RCC 7860 (cell line): ENCODE measurements around the gene SLC25A51.

Experiments used
- DNase-seq: peaks from one replicate; pipeline ENCODE4 v3.0.0-alpha.2; 2015; ENCODE audit warnings: low spot score
- FAIRE-seq: peaks from 2 replicates; lab custom pipeline; 2012; peaks lifted over from hg19 to GRCh38; lab: Jason Lieb, UNC

The SLC25A51 gene, protein sequence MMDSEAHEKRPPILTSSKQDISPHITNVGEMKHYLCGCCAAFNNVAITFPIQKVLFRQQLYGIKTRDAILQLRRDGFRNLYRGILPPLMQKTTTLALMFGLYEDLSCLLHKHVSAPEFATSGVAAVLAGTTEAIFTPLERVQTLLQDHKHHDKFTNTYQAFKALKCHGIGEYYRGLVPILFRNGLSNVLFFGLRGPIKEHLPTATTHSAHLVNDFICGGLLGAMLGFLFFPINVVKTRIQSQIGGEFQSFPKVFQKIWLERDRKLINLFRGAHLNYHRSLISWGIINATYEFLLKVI

DNA sequence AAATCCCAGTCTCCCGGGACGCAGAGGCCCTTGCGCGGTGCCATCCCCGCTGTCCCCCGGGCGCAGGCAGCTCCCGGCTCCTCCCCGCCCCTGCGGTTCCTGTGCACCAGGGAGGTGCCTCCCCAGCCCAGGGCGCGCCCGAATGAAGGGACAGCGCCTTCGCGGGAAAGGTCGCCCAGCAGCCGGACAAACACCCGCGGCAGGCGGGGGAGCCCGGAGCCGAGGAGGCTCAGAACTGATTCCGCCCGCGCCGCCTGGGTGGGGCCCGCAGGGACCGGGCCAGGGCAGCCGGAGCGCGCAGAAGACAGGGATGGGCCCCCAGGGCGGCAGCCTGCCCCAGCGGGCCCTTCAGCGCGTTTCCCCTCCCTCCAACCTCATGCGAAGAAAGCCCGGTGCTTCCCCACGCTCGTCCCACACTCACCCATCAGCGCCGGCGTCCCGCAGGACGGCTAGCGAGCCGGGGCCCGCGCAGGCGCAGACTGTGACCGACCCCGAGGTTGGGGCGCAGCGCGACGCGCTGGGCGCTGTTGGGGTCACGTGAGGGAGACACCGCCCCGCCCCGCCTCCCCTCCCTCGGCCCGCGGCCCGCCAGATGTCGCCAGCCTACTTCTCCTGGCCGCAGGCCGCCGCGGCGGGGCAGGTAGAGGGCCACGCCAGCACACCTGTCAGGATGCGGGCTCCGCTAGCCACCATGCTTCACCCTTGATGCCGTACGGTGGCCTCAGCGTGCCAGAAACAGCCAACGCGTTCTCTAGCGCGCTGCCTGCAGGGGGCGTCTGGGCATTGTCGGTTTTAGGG lies at the start of gene SLC25A51:
SLC25A51 (minus strand) TSS at position 481 of the 798 bp plus-strand sequence. CDS start 15,577 bp downstream, outside the sequence.
- DNase-seq (peak; percentile 71), FAIRE-seq (no peak)

DNA sequence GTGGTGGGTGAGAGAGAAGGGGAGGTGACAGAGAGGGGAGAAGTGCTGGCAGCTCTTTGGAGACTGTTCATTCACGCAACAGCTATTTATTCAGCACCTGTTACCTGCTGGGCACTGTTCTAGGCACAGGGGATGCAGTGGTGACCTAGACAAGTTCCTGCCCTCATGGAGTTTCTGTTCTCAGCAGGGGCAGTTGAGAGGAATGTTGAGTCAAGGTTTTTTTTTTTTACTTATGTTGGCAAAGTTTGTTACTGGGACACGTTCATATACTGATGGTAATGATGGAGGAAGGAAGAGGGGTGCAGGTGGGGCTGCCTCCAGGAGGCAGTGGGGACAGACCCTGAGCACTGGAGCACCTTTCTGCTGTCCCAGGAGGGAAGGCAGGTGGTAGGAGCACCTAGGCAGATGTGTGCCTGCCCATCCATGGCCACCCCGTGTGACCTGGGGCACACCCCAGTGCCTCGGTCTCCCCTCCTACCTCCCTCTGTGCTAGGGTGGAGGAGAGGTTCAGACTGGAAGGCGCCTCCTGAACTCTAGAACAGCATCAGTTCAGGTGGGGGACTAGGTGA lies 49.4 kb upstream of the SLC25A51 start:
- FAIRE-seq, result no peak

DNA sequence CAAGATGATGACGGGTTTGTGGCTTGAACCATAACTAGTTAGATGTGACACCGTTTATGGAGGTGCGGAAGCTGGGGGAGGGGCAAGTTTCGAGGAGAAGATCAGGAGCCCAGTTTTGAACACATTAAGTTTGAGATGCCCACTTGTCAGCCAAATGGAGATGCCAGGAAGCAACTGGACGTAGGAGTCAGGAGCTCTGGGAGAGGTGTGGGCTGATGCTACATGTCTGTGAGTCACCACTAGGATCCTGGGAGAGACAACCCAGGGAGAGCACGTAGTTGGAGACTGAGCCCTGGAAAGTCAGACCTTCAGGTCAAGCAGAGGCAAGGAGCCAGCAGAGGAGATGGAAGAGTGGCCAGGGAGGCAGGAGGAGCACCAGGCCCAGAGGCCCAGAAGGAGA lies 48.8 kb upstream of the SLC25A51 start:
- peak; percentile 92 for FAIRE-seq
- peak; percentile 96 for DNase-seq

More for the DNA sequence above, 49.4 kb upstream of the SLC25A51 start:
- peak; percentile 53 for DNase-seq

DNA sequence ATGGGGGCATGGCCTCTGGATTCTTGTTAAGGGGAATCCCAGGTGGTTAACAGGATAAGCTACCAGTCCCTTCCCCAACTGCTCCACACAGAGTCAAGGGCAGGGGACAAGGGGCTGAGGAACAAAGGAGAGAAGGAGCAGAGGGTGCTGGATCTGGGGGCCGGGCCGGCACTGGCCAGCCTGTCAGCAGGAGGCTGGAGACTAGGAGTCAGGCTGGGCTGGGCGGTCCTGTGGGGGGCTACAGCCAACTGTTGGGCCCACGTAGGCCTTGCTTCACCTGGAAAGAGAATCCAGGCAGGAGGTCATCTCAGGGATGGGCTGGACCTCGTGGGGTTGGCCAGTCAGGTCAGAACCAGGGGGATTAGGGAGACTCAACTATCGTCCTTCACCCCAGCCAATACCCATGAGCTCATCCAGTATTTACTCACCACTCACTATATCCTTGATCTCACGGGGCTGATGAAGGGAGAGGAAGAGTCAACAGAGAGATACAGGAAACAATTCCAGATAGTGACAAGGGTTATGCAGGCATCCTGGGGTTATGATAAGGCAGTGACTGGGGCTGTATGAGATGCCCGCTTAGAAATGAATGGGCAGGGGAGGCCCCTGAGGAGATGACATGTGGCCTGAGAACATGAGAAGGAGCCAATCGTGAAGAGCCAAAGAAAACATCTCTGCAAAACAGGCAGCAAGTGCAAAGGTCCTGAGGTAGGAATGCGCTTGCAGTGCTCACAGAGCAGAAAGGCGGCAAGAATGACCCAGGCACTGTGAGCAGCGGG lies 47.9 kb upstream of the SLC25A51 start:
- no peak for FAIRE-seq
- DNase-seq, result peak; percentile 60

DNA sequence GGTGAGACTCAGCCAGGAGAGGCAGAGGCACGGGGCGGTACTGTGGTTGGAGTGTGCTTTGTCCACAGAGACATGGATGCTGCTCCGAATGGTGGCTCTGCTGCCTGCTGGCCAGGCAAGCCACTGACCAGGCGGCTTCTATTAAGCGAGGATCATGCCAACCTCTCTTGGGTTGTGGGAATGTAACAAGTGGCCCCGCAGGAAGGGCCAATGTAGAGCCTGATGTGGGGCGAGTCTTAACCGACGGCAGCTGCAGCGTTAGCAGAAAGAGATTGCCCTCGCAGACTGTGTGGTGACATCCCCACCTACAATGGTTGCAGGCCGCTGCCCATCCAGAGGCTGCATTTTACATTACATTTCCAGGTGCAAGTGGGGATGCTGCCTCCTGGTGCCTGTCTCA lies 46.6 kb upstream of the SLC25A51 start:
- DNase-seq (no peak), FAIRE-seq (no peak)

DNA sequence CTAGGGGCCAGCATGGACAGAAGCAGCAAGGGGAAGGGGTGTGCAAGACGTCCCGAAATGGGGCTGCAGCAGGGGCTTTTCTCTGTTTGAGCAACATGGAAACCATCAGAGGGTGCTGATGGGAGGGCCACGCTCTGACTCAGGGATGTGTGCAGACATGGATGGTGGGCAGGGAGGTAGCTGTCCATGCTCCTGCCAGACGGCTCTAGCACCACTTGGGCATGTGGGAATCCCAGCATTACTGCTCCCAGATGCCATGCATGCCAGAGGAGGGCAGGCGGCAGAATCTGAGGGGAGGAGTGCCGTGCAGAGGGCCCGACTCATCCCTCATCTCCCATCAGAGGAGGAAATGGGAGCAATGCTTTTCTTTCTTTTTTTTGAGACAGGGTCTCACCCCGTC lies 45.6 kb upstream of the SLC25A51 start:
- DNase-seq (peak; percentile 67), FAIRE-seq (no peak)

DNA sequence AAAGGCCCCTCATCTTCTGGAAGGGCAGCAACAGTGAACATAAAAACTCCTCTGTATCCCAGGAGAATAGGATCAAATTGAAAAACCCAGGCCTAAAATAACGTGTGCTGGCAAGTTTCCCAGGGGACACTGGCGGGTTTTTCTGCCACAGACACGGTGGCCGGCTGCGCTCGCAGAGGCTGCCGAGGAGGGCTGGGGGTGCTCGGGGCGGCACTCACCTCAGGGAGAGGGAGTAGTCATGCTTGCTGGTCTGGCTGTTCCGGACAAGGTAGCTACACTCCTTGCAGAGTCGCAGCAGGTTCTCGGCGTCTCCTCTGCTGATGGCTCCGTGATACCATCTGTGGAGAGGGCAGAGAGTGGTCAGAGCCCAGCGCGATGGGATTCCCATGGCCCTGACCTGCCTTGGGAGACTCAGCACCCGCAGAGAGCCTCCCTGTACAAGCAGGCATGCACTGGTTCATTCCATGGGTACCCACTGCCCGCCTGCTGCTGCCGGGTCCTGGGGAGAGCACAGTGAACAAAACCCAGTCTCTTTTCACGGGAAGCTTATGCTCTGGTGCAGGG lies 44.6 kb upstream of the SLC25A51 start:
- FAIRE-seq (no peak), DNase-seq (no peak)

DNA sequence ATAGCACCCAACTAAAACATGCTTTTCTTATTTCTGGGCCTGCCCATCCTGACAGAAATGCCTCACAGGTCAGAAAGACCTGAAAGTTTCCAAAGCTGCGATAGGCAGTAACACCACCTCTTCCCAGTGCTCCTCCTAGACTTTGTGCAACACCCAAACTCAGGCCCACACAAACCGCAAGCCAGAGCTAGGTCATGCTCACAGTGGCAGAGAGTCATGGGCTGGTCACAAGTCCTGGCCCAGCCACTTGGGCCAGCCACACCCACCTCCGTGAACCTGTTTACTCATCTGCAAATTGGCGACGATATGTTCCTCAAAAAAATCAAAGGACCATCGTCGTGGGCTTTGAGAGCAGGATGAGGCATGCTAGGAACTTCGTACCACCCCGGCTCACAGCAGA lies 44.0 kb upstream of the SLC25A51 start:
- FAIRE-seq (peak; percentile 20), DNase-seq (peak; percentile 58)

DNA sequence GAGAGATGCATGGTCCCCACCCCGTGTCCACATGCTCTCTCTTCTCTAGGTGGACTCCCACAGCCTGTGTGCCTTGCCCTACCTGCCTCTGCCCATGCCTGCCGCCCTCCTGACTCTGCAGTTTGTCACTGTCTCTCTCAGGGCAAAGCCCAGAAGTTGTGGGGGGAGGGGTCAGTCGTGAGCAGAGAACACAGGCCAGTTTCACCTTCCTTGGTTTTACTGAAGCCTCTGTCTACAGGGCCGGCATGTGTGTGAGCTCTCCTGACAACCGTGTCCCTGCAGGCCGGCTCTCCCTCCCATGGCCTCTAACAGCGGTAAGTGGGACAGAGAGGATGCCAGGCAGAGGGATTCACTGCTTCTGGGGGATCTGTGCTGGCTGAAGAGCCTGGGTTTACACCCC lies 43.5 kb upstream of the SLC25A51 start:
- FAIRE-seq (no peak), DNase-seq (no peak)

DNA sequence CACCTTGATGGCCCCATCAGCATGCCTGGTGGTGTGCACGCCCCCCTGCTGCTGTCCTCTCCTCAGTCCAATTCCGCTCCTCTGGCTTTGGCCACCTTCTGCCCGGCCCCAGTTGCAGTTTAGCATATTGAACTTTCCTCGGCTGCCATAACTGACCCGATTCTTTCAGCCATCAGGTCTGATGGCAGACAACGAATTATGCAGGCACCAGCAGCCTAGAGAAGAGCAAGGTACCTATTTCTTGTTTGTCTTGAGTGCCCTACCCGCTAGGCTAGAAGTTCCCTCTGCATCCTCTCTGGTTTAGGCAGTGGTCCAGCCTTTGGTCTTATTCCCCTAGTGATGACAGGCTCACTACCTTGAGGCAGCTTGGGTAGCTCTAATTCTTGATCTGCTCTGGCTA lies 43.0 kb upstream of the SLC25A51 start:
- DNase-seq (no peak), FAIRE-seq (no peak)

DNA sequence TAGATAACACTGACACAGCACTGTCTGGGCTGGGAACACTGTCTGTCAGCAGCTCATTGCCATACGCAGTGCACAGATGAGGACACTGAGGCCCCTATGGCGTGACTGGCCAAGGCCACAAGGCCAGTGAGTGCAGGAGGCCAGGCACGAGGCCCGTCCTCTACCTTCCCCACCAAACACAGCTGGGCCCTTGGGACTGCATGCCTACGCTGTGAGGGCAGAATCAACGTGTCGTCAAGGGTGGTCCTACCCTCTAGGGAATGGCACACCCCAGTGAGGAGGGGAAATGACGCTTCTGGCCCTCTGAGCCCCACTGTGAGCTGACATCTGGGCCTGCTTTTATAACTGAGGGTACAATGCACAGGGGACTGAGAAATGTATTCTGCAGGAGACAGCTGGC lies 42.1 kb upstream of the SLC25A51 start:
- DNase-seq, result no peak
- no peak for FAIRE-seq

DNA sequence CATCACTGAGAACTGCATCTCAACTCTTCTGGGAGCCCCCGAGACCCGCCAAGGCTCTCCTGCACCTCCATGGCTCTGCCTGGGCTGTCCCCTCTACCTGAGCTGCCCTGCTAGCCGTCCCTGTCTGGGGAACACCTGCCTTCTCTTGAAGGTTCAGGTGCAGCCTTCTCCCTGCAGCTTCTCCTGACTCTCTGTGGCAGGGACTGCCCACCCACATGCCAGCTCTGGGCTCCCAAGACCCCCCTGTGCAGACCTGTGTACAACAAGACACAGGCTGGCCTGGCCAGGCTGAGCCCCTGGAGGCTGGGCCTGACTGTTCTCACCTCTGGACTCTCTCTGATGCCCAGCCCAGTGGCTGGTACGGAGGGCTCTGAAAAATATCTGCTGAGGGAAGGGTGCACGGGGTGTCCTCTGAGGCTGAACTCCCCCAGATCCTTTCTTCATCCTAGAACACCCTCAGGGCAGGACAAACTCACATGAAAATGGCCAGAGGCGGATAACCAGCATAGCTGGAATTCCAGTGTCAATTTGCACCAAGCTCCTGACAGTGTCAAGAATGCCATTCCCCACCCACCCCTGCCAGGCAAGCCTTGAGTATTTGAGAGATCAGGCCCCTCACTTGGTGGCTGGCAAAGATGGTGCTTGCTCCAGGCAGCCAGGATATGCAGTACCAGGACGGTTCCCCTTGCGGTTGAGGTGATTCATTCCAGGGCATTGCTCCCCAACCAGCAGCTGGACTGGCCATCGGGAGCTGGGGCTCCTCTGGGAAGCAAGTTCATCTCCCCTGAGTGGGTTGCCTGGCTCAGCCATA lies 40.9 kb upstream of the SLC25A51 start:
- FAIRE-seq (no peak), DNase-seq (peak; percentile 42)

DNA sequence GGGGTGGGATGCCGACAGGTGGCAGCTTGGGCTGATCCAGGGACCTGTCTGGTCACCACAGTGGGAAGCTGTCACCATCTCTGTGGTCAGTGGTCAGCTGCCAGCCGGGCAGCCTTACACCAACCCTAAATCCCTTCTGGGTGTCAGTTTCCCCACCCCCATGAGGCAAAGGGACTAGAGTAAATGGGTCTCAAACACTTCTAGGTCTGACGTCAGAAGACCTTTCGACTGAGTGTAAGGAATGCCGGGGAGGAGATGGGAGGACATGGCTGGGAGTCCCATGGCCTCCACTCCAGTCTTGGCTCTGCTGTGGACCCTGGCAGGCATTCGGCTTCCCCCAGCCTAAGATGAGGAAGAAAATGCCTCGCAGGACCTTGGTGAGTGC lies 40.3 kb upstream of the SLC25A51 start:
- DNase-seq (peak; percentile 30), FAIRE-seq (no peak)

DNA sequence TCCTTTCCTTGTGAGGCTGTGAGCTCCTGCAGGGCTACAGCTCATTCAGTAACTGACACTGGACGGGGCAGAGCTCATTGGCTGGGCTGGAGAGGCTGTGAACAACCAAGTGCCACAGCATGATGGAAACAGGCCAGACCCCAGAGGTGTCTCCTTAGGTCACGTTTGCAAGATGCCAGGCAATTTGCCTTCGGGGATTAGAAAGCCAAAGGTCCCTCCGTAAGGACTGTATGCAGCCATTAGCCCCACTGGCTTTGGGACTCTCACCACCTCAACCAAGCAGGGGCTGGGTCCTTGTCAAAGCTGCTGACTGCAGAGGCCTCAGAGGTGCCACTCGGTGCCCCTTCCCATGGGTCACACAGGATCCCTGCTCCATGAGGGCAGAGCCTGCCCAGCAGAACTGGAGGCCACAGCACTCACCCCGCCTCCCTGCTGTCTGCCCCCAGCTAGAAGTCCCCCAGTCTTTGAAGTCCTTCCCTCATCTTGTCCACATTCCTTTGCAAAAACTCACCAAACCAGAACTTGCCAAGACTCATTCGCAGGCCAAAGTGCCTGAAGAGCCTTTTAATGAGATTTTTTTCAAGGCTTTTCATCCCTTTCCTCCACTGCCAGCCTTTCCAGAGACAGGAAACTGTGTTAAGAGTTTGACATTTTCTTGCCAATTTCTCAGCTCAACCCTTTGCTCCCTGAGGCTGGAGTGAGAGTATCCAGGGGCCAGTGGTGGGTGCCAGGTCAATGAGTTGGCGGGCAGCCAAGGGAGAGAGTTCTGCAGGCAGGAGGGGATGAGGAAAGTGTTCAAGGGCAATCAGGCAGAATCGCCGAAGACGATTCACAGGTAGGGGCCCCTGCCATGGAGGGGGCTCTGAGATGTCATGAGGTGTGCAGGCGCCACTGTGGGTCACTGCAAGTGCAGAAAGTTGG lies 39.7 kb upstream of the SLC25A51 start:
- DNase-seq (peak; percentile 72), FAIRE-seq (peak; percentile 86)

DNA sequence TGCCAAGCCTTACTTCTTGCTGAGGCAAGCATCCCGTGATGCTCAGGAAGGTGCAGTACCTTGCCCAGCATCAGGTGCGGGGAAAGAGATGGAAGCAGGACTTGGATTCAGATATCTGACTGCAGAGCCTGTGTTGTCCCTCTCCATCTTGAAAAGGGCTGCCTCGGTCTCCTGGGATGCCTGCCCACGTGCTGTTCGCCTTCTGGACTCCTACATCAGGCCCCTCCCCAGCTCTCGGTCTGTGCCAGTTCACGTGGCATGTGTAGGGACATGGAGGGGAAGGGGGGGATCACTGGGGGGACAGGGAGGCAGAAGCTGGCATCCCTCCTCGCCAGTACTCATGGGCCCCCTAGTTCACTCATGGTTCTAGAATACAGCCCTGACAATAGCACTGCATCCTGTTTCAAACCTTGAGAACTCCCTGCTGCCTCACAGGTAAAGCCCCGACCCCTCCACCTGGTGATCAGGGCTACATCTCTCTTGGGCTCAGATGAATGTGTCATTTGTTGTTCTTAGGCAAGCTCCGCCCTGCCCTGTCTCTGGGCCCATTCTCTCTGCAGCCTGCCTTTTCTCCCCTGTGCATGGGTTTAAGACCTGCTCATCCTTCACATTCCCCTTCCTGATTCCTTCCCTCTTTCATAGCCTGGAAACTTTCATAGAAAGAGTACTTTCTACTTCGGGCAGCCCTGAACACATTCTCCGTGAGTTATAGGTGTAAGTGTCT lies 38.9 kb upstream of the SLC25A51 start:
- FAIRE-seq, result no peak
- no peak for DNase-seq

DNA sequence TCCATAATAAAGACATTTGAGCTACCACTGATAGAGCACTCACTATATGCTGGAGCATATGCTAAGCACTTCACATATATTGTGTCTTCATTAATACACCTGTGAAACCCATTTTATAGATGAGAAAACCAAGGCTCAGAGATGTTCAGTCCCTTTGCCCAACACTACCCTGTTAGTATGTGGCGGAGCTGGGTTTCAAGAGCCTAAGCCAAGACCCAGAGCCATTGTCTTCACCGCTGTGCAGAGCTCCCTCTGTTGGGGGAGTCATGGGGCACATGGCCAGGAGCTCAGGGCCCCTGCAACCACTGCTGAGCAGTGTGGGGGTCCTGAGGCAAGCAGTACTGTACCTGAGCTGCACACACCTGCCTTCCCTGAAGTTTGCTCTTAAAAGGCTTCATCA lies 37.3 kb upstream of the SLC25A51 start:
- DNase-seq (no peak), FAIRE-seq (no peak)

DNA sequence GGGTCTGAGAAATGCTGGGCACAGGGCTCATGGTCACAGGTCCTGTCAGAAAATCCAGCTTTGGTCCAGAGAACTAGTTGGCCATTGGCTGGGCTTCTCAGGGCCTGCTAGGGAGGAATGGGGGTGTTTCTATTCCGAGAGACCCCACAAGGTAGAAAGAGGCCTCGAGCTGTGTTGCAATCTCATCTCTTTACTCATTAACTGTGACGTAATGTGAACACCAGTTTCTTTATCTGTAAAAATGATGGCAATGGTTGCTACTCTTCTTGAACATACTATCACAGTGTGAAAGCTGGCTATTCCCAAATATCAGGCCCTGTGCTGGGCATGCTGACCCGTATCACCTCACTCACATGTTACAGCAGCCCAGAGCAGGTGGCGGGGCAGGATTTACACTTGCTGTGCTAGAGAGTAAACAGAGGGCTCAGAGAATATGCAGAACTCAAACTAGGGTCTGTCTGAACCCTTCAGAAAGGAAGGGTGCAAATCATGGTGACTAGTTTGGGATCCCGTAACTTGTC lies 35.7 kb upstream of the SLC25A51 start:
- FAIRE-seq (no peak), DNase-seq (no peak)
